ENCODE data around the gene FKBP11.
"Not testable (repeated sequence)": the region's sequence is repeated elsewhere in the genome, so short reads cannot be mapped to it uniquely, and the experiment has no call there.

GRCh38 chr12:48873534-48873933 is 51.8 kb downstream of the FKBP11 start:
- TF ChIP-seq, protein P1, sequence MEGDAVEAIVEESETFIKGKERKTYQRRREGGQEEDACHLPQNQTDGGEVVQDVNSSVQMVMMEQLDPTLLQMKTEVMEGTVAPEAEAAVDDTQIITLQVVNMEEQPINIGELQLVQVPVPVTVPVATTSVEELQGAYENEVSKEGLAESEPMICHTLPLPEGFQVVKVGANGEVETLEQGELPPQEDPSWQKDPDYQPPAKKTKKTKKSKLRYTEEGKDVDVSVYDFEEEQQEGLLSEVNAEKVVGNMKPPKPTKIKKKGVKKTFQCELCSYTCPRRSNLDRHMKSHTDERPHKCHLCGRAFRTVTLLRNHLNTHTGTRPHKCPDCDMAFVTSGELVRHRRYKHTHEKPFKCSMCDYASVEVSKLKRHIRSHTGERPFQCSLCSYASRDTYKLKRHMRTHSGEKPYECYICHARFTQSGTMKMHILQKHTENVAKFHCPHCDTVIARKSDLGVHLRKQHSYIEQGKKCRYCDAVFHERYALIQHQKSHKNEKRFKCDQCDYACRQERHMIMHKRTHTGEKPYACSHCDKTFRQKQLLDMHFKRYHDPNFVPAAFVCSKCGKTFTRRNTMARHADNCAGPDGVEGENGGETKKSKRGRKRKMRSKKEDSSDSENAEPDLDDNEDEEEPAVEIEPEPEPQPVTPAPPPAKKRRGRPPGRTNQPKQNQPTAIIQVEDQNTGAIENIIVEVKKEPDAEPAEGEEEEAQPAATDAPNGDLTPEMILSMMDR (IDR thresholded peaks at IDR 0.05), result not testable (repeated sequence)
- not testable (repeated sequence) for TF ChIP-seq EZH2, EZH2phosphoT487 (IDR thresholded peaks at IDR 0.05)
